Measurements from ENCODE around the gene PEAR1.
A peak's percentile ranks its signal among the peaks of the same experiment; 100 is the strongest.

PEAR1 gene

DNA sequence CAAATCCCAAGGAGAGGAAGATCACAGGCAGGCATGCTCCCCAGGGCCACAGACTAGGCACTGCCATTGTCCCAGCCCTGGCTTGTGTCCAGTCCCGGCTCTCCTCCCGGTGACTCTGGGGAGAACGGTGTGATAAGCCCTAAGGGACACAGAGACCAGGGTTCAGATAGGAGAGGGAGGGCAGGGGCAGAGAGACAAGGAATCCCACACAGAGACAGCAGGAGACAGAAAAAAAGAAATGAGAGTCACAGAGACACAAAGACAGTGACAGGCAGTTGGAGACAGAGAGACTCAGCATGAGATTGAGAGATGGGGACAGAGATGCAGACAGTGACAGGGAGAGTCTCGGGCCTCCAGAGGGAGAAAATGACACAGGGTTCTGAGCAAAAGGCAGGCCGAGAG lies 35.0 kb upstream of the PEAR1 start:
- Histone ChIP-seq H3K9me3 (ENCODE audit: low read depth, low read length) (no peaks in the 10 kb centered on the region), H3K9ac (ENCODE audit: insufficient read length) (no peak overlapping the region), H3K36me3 (ENCODE audit: insufficient read depth, low read length) (no peaks in the 10 kb centered on the region), H3K27ac (no peak overlapping the region), H3K4me3 (no peak overlapping the region)
- no peak for TF ChIP-seq EZH2 (IDR thresholded peaks at IDR 0.05)
- TF ChIP-seq POLR2AphosphoS5 (IDR thresholded peaks at IDR 0.05; ENCODE audit: borderline replicate concordance, low read depth, low read length) = no peak
- no peak for TF ChIP-seq FOXP2 (optimal IDR thresholded peaks at IDR 0.05; ENCODE audit: control extremely low read depth, extremely low read length, insufficient read depth)
- no peak for DNase-seq (ENCODE audit: low read depth, low spot score)

DNA sequence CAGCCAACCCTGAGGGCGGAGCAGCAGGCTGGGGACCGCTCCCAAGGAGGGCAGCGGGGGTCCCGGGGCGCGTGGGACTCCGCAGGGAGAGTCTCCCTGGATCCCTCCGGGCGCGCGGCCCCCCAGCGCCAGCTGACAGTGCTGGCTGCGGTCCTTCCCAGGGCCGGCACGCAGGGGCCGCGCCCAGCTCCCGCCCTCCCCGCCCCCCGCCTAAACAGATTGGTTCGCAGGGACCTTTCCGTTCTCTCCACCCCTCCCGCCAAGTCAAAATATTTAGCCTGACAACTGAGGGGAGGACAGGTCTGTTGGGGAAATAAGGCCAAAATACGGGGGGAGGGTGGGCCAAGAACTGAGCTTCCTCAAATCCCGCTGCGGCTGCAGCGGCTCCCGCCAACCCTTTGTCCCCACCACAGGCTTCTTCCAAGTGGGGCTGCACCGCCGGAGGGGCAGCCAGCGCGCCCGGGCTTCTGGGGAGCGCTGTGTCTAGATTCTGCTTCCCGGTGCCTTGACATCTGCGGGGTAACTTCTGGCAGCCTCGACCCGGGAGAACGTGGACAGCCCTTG lies 34.5 kb upstream of the PEAR1 start, which contains the start of gene INSRR:
Gene INSRR (minus strand): TSS at position 159 of the 564 bp plus-strand sequence. CDS start 496 bp downstream, outside the sequence.
- no peaks in the 10 kb centered on the region for H3K36me3 ChIP-seq (ENCODE audit: insufficient read depth, low read length)
- H3K9me3 ChIP-seq (ENCODE audit: low read depth, low read length) = no peaks in the 10 kb centered on the region
- no peak within 1 kb of the TSS for H3K9ac ChIP-seq (ENCODE audit: insufficient read length)
- DNase-seq (ENCODE audit: low read depth, low spot score) = no peak
- peak within 1 kb of the TSS; percentile 88 for H3K4me3 ChIP-seq
- no peak within 1 kb of the TSS for H3K27ac ChIP-seq
- TF ChIP-seq EZH2 (IDR thresholded peaks at IDR 0.05) (no peak), POLR2AphosphoS5 (IDR thresholded peaks at IDR 0.05; ENCODE audit: borderline replicate concordance, low read depth, low read length) (no peak), FOXP2 (optimal IDR thresholded peaks at IDR 0.05; ENCODE audit: control extremely low read depth, extremely low read length, insufficient read depth) (no peak)

DNA sequence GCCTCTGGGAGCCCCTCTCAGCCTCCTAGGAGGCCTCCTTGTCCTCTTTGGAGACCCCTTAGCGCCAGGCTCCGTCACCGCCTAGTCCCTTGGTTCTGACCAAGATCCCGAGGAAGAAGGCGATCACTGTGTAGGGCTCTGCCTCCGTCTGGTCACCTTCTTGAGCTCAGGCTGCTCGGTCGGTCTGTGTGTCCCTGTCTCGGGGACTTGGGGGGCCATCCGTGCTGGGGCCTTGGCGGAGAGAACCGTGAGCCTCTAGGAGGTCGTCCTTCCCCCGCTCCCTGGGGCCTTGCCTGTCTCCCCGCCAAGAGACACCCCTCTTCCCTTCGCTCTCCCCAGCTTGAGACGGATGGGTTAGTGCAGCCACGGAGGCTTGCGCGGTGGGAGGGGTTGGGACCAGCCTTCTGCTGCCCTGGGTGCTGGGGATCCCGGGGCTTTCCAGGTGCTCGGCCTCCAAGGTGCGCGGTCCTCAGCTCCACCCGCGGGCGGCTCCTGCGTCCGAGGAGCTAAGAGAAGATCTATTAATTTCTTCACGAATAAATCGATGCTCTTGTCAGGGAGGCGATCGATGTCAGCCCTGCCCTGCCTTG lies 33.9 kb upstream of the PEAR1 start:
- Histone ChIP-seq H3K36me3 (ENCODE audit: insufficient read depth, low read length) (no peaks in the 10 kb centered on the region), H3K9me3 (ENCODE audit: low read depth, low read length) (no peaks in the 10 kb centered on the region), H3K4me3 (peak overlapping the region; percentile 88), H3K9ac (ENCODE audit: insufficient read length) (no peak overlapping the region), H3K27ac (no peak overlapping the region)
- TF ChIP-seq FOXP2 (optimal IDR thresholded peaks at IDR 0.05; ENCODE audit: control extremely low read depth, extremely low read length, insufficient read depth) = no peak
- TF ChIP-seq EZH2 (IDR thresholded peaks at IDR 0.05) = no peak
- TF ChIP-seq POLR2AphosphoS5 (IDR thresholded peaks at IDR 0.05; ENCODE audit: borderline replicate concordance, low read depth, low read length) = no peak
- no peak for DNase-seq (ENCODE audit: low read depth, low spot score)

DNA sequence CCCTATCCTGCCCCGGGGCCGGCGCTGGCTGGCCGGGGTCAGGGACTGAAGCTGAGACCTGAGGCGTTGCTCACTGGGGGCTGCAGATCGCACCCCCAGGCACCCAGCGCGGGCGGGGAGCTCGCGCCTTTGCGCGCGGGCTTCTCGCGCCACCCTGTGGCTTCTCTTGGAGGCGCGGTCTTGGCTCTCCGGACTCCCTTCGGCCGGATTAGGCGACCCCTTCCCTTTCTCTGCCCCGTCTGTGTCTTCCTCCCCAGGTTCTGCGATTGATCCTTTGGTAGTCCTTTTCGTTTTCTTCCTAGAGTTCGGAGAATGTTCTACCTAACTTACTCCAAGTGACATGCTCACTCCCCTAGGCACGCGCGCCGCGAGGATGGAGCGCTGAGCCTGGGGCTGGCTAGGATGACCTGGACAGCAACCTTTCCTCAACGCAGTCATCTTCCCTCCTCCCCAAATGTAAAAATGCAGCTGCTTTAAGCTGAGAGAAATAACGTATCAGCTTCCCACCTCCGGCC lies 33.3 kb upstream of the PEAR1 start:
- no peak overlapping the region for H3K9ac ChIP-seq (ENCODE audit: insufficient read length)
- no peak for DNase-seq (ENCODE audit: low read depth, low spot score)

DNA sequence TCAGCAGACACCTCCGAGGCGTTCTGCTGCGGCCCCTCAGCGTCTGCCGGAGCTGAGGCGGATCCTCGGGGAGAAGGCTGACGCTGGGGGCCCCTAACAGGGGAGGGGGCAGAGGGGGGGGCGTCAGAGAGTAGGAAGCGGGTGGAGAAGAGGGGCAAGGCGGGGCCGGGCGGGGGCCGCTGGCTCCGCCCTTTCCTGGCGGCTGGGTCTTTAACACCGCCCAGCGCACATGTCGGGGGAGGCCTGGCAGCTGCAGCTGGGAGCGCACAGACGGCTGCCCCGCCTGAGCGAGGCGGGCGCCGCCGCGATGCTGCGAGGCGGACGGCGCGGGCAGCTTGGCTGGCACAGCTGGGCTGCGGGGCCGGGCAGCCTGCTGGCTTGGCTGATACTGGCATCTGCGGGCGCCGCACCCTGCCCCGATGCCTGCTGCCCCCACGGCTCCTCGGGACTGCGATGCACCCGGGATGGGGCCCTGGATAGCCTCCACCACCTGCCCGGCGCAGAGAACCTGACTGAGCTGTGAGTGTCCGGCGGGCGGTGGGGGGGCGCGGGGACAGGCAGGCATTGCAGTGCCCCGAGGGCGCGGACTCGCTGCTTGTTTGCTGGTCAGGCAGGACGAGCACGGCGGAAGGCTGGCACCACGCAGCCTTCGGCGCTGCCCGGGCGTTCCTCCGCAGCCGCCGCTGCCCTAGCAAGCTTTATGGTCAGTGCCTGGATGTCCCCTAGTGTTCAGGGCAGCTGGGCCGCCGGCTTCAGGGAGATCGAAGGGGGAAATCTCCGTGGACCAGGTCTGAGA lies 32.7 kb upstream of the PEAR1 start, which contains the start of gene NTRK1:
Gene NTRK1 (plus strand): TSS at position 238 of the 796 bp plus-strand sequence. CDS start 70 bp downstream, at position 308.
- no peak for DNase-seq (ENCODE audit: low read depth, low spot score)
- H3K9me3 ChIP-seq (ENCODE audit: low read depth, low read length) = no peaks in the 10 kb centered on the region

More for the DNA sequence above, 33.3 kb upstream of the PEAR1 start:
- Histone ChIP-seq H3K9me3 (ENCODE audit: low read depth, low read length) (no peaks in the 10 kb centered on the region), H3K36me3 (ENCODE audit: insufficient read depth, low read length) (no peaks in the 10 kb centered on the region), H3K27ac (no peak overlapping the region), H3K4me3 (peak overlapping the region; percentile 88)
- TF ChIP-seq EZH2 (IDR thresholded peaks at IDR 0.05) (no peak), POLR2AphosphoS5 (IDR thresholded peaks at IDR 0.05; ENCODE audit: borderline replicate concordance, low read depth, low read length) (no peak), FOXP2 (optimal IDR thresholded peaks at IDR 0.05; ENCODE audit: control extremely low read depth, extremely low read length, insufficient read depth) (no peak)

DNA sequence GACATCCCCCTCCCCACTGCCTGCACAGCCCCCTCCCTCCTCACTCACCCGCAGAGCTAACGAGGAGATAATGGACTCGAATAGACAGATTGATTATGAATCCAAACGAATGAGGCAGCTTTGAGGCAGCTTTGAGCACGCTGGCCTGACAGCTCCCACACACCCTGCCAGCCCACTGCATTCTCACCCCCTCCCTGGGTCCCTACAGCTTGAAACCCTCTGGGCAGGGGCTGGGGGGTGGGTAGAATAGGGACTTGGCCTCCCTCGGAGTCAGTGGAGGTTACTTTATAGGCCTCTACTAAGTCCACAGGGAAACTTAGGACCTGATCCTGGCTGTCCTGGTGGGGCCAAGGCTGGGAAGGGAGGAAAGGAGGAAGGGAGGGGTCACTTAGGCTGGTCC lies 30.9 kb upstream of the PEAR1 start:
- Histone ChIP-seq H3K9ac (ENCODE audit: insufficient read length) (no peak overlapping the region), H3K27ac (no peak overlapping the region), H3K9me3 (ENCODE audit: low read depth, low read length) (no peaks in the 10 kb centered on the region), H3K36me3 (ENCODE audit: insufficient read depth, low read length) (no peaks in the 10 kb centered on the region), H3K4me3 (no peak overlapping the region)
- TF ChIP-seq POLR2AphosphoS5 (IDR thresholded peaks at IDR 0.05; ENCODE audit: borderline replicate concordance, low read depth, low read length) = no peak
- no peak for TF ChIP-seq EZH2 (IDR thresholded peaks at IDR 0.05)
- TF ChIP-seq FOXP2 (optimal IDR thresholded peaks at IDR 0.05; ENCODE audit: control extremely low read depth, extremely low read length, insufficient read depth) = no peak
- no peak for DNase-seq (ENCODE audit: low read depth, low spot score)

More for the DNA sequence above, 32.7 kb upstream of the PEAR1 start, which contains the start of gene NTRK1:
- TF ChIP-seq EZH2 (IDR thresholded peaks at IDR 0.05) (no peak), POLR2AphosphoS5 (IDR thresholded peaks at IDR 0.05; ENCODE audit: borderline replicate concordance, low read depth, low read length) (no peak), FOXP2 (optimal IDR thresholded peaks at IDR 0.05; ENCODE audit: control extremely low read depth, extremely low read length, insufficient read depth) (no peak)
- Histone ChIP-seq H3K27ac (no peak within 1 kb of the TSS), H3K36me3 (ENCODE audit: insufficient read depth, low read length) (no peaks in the 10 kb centered on the region), H3K9ac (ENCODE audit: insufficient read length) (no peak within 1 kb of the TSS), H3K4me3 (peak within 1 kb of the TSS; percentile 88)

DNA sequence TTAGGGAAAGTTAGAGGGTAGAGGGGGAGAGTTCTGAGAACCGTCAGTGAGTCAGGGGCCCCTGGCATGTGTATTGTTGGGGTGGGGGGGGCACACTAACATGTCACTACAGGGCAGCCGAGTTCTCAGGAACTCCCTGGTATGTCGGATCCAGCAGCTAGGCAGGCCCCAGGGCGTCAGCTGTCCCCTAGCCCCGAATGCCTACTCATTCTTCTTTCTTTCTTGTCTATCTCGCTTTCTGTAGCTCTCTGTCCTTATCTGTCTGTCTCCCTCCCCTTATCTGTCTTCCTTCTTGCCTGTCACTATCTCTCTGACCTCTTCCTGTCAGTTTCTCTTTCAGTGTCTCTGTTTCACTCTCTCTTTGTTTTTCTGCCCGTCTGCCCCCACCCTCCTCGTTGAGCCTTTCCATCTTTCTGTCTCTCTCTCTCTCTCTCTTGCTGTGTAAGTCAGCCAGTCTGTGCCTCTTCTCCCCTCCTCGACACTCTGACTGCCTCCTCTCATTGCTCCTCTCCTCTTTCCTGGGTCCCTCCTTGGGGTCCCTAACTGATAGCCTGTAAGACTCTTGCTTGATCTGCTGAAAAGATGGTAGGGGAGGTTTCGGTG lies 30.4 kb upstream of the PEAR1 start:
- Histone ChIP-seq H3K9ac (ENCODE audit: insufficient read length) (no peak overlapping the region), H3K27ac (no peak overlapping the region), H3K4me3 (no peak overlapping the region), H3K36me3 (ENCODE audit: insufficient read depth, low read length) (no peaks in the 10 kb centered on the region), H3K9me3 (ENCODE audit: low read depth, low read length) (no peaks in the 10 kb centered on the region)
- no peak for DNase-seq (ENCODE audit: low read depth, low spot score)
- no peak for TF ChIP-seq FOXP2 (optimal IDR thresholded peaks at IDR 0.05; ENCODE audit: control extremely low read depth, extremely low read length, insufficient read depth)
- TF ChIP-seq EZH2 (IDR thresholded peaks at IDR 0.05) = no peak
- no peak for TF ChIP-seq POLR2AphosphoS5 (IDR thresholded peaks at IDR 0.05; ENCODE audit: borderline replicate concordance, low read depth, low read length)

DNA sequence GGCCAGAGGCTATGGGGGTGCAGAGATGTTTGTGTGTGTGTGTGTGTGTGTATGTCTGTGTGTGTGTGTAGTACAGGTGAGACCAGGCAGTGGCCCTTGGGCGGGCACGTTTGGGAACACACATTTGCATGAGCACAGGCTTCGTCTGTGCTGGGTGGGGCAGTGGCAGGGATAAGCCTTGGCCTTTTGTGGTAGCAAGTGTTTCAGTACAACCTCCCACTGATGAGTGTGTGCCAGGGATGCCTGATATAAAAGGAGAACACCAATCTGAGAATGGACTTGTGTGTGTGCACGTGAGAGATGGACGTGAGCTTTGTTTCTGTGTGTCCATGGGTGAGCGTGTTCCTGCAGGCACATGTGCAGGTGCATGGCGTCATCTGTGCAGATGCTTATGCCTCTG lies 29.9 kb upstream of the PEAR1 start:
- Histone ChIP-seq H3K27ac (no peak overlapping the region), H3K9ac (ENCODE audit: insufficient read length) (no peak overlapping the region), H3K4me3 (no peak overlapping the region), H3K9me3 (ENCODE audit: low read depth, low read length) (no peaks in the 10 kb centered on the region), H3K36me3 (ENCODE audit: insufficient read depth, low read length) (no peaks in the 10 kb centered on the region)
- TF ChIP-seq FOXP2 (optimal IDR thresholded peaks at IDR 0.05; ENCODE audit: control extremely low read depth, extremely low read length, insufficient read depth) = no peak
- TF ChIP-seq POLR2AphosphoS5 (IDR thresholded peaks at IDR 0.05; ENCODE audit: borderline replicate concordance, low read depth, low read length) = no peak
- no peak for TF ChIP-seq EZH2 (IDR thresholded peaks at IDR 0.05)
- DNase-seq (ENCODE audit: low read depth, low spot score) = no peak
